ENCODE measurements around the gene CFAP299.

- TF ChIP-seq, protein P1, sequence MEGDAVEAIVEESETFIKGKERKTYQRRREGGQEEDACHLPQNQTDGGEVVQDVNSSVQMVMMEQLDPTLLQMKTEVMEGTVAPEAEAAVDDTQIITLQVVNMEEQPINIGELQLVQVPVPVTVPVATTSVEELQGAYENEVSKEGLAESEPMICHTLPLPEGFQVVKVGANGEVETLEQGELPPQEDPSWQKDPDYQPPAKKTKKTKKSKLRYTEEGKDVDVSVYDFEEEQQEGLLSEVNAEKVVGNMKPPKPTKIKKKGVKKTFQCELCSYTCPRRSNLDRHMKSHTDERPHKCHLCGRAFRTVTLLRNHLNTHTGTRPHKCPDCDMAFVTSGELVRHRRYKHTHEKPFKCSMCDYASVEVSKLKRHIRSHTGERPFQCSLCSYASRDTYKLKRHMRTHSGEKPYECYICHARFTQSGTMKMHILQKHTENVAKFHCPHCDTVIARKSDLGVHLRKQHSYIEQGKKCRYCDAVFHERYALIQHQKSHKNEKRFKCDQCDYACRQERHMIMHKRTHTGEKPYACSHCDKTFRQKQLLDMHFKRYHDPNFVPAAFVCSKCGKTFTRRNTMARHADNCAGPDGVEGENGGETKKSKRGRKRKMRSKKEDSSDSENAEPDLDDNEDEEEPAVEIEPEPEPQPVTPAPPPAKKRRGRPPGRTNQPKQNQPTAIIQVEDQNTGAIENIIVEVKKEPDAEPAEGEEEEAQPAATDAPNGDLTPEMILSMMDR (IDR thresholded peaks at IDR 0.05): no peak
- no peak for TF ChIP-seq POLR2AphosphoS5 (IDR thresholded peaks at IDR 0.05)
Observed at GRCh38 chr4:80909938-80910337, 574.4 kb downstream of the CFAP299 start.
